NCI-H146 (cell line): ENCODE measurements around the gene RASSF4.

Experiments used
- DNase-seq: peaks from one replicate; lab custom pipeline; 2025; lab: John Stamatoyannopoulos, UW

RASSF4 gene

DNA sequence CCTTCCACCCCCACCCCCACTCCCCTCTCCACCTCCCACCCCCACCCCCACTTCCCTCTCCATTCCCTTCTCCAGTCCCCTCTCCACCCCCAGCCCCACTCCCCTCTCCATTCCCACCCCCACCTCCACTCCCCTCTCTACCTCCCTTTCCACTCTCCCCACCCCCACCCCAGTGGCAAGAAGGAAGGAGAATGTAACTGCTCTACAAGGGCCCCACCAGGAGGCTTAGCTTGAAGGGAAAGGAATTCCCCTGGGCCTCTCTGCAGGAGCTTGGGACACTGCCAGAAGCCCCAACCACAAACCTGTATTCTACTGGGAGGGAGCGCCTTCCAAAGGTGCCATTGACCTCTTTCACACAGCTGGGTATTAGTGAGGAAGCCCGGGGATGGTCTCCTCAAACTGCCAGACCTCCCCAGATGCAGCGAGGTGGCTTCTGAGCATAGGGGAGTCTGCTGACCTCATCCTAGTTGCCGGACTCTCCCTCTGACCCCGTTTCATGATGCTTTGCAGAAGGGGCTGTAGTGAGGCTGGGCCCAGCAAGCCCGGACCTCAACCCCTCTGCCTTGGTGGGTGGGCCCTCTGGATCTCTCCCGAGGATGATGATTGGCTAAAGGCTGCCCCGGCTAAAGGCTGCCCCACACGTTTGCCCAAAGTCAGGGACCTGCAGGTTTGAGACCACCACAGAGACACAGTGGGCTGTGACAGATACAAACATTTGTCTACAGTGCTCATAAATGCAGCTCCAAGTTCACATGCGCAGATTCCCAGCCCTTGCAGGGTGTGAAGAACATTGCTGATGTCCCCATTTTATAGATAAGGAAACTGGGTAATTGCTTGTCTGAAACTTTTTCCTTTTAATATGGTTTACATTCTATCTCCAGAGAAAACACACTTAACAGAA is 16.1 kb downstream of the RASSF4 start:
- peak; percentile 48 for DNase-seq

DNA sequence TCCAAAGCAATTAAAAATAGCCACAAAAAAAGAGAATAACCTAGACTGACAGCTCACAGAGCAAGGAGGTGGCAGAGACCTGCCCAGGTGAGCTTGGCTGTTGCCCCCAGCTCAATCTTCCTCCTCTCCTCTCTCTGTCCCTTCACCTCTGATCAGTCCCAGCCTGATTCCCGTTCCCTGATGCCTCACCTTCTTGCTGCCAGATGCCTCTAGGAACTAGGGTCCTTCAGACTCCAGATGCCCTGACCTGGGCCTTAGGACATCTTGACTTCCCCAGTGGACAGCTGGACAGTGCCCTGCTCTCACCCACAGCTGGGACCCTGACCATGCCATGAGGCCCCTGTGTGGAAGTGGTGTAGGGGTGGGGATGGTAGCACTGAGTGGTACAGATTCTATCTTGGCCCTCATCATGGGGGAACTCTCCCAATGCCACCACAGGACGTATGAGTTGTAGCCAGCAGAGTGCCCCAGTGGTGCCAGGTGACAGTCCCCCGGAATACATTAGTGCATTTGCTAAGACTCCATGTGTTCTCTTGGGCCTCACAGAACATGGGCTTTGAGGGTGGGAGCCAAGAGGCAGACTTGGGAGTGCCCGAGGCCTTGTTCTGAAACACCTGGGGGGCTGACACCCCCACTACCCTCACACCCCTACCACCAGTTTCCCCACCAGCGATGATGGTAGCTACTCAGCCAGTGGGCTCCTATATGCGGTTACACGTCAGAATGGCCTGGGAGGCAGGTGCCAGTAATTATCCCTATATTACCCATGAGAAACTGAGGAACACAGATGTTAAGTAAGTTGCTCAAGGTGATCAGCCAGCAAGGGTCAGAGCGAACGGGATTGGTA is 17.0 kb downstream of the RASSF4 start:
- DNase-seq: no peak

- no peak for DNase-seq
Observed at GRCh38 chr10:44977287-44978212, 17.9 kb downstream of the RASSF4 start.

DNA sequence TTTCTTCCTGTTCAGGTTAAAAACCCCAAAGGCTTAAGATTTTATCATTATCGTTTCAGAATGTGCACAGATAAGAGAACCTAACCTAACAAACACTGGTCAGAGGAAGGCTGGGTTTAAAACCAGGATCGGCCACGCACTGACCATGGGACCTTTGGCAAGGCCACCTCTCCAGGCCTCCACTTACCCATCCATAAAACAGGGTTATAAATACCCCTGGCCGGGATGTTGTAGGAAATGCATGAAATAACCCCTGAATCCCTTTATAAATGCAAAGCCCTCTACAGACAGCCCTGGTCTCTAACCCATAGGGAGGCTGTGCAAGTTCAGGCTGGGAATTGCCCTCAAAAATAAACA is 18.6 kb downstream of the RASSF4 start:
- no peak for DNase-seq

GRCh38 chr10:44978570-44979280 is 19.1 kb downstream of the RASSF4 start, which contains the start of gene DEPP1:
Gene DEPP1 (minus strand): TSS chr10:44978809. CDS start chr10:44978030, 779 bp downstream.
- DNase-seq: peak; percentile 96

- peak; percentile 62 for DNase-seq
Observed at GRCh38 chr10:44979281-44980191, 19.9 kb downstream of the RASSF4 start.

DNA sequence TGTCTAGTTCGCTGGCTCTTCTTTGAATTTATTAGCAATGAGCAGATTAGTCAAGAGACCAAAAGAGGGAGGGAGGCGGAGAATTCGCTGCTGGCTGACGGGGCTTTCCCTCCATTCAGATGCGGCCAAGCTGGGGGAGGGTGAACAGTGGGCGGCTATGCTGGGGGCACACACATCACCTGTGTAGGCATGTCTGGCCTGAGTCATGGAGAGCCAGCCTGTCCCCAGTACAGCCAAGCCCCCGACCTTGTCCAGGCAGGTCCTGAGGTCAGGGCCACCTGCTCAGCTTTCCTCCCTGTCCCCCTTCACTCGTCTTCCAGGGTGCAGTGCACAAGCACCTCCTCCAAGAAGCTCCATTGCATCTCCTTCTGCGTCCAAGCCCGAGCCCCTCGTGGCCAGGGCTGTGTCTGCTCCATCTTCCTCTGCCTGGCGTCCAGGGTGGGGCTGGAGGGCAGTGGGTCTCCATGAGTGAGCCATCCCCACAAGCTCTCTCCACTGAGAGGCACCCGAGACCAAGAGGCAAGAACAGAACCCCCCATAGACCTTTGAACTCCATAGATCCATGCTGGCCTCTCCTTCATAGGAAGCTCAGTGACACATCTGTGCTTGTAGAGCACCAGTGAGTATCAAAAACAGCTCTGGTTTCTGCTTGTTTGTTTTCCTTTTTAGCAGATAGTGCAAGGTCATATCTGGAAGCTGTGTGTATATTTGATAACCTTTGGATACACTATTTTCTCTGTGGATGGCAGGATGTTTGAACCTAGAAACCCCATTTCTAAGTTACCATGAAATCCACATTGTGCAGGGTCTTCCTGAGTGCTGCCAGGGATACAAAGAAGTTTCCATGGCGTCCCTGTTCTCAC is 20.9 kb downstream of the RASSF4 start:
- DNase-seq: no peak

DNA sequence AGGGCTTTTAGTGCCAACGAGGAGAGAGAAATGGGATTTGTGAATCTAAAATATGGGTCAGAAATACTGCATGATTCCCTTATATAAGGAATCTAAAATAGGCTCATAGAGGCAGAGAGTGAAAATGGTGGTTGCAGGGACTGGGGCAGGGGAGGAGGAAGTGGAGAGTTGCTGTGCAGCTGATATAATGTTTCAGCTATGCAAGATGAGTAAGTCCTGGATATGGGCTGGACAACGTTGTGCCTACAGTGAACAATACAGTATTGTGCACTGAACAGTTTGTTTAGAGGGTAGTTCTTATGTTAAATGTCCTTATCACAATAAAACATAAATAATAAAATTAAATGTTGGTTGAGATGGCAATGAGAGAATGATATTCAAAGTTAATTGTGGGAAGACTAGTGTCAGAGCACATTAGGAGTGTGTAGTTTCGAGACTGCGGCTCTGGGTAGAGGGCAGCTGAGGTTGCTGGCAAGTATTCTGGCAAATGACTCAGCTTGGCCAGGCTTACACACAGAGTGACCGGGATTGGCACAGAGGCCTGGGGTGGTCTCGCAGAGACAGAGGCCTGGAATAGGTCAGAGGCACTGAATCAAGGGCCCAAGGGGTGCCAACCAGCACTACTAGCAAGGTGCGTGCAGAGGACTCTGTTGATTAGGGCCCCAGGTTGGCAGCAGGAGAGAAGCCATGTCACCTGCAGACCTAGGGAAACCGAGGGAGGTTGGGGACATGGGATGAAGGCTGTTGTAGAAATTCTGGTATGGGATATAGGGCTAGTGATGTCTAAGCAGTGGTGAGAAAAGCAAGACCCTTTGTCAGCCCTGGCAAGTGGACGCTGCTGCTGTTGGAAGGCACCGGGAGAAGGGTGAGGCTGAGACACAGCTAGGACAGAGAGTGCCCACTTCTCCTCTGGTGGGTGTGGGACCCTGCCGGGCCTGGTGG is 21.8 kb downstream of the RASSF4 start:
- no peak for DNase-seq

DNA sequence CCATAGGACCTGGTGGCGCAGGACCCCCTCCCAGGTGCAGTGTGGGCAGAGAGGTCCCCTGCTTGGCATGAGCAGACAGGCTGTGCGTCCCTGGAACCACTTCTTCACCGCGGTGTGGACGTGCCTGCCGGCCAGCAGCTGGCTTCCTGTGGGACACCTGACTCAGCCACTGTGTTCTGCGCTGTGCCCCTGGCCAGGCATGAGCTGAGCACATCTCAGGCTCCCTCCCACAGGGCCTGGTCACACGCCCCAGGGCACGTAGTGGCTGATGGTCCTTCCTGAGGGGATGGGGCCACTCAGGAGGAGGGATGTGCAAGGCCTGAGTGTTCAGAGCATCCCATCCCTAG is 22.5 kb downstream of the RASSF4 start:
- no peak for DNase-seq

DNA sequence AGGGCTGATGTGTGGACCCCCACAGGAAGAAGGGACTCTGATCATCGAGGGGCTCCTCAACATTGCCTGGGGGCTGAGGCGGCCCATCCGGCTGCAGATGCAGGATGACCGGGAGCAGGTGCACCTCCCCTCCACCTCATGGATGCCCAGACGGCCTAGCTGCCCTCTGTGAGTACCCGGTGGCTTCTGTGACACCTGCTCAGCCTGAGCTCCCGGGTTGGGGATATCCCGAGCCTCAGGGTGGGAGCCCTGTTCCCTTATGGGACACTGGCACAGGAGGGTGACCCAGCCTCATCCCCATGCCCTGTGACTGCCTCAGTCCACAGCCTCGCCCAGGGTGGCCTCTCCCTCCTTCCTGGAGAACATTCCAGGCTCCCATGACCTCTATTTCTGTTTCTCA is 22.9 kb downstream of the RASSF4 start:
- DNase-seq: no peak

DNA sequence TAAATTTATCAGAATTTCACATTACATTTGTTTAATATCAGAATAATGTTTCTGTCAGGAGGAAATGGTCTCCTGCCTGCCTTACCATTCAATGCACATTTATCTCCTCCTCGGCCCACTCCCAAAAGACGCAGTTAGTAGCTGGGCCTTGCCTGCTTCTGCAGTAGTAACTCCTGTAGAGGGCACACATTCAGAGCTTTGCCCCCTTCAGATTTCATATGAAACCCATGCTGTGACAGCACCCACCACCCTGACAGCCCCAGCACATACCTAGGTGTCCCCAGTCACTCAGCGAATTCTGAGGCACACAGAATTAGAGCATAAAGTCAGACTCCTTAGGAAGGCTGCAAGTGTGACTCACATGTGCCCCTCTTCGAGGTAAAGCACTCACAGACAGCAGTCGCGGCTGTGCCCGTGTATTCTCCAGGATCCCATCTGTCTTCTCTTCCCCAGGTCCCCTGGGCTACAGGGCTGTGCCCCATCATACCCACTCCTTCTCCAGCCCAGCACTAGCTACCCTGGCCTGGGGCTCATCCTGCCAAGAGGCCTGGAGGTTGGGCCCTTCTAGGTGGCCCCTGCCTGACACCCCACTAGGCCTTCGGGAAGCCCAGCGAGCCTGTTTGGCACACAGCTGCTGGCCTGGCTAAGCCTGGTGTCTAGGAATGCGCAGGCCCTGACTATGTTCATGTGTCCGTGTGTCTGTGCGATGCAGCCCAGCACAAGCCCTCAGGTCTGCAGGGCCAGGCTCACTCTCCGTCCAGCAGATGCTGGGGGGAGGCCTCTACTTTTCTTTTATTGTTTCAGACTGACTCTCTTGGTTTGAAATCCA is 23.7 kb downstream of the RASSF4 start:
- DNase-seq: no peak

GRCh38 chr10:44983895-44984278 is 24.3 kb downstream of the RASSF4 start:
- DNase-seq: no peak

DNA sequence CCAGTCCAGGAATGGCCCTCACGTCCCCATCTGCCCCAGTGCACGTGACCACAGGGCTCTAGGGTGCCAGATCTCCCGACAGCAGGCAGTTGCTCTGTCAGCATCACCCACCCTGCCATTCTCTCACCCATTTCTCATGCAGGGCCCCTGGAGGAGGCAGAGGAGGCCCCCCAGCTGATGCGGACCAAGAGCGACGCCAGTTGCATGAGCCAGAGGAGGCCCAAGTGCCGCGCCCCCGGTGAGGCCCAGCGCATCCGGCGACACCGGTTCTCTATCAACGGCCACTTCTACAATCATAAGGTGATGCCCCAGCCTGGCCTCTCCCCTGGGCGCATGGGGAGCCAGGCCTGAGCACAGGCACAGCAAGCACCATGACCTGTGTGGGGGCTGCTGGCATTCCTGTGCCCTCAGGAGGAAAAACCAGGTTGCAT is 25.1 kb downstream of the RASSF4 start:
- DNase-seq: no peak

DNA sequence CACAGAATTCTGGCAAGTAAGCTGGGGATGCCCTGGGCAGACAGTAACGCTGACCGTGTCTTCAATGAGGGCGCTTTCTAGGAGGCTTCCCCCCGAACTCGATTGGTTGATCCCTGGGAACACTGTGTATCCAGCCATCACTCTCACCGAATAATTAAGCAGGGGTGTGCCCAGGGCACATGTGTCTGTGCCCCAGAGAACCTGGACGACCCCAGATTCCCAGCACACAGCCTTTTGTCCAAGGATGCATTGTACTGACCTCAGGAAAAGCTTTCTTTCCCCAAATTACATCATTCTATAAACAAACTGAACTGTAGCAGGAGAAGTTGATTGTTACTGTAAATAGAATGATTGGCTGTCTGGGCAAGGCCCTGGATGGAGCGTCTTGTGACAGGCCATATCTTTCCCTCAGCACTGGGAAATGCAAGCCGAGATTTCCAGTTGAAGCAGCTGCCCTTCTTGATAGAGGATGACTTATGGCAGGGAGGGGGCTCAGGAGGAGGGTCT is 25.6 kb downstream of the RASSF4 start:
- no peak for DNase-seq

GRCh38 chr10:44986179-44986578 is 26.6 kb downstream of the RASSF4 start:
- no peak for DNase-seq

- no peak for DNase-seq
Observed at GRCh38 chr10:44986670-44987069, 27.1 kb downstream of the RASSF4 start.
